SU-DHL-6 (cell line): ENCODE results near the gene CRISP3.

Experiments
- CTCF ChIP-seq: fragments of 200-600 bp; sonication (generic); IDR thresholded peaks from one replicate; pipeline ENCODE4 v1.5.1; 2017; ENCODE audit warnings: antibody characterized with exemption, mild to moderate bottlenecking, low read length, moderate library complexity; ENCODE audit not compliant: insufficient read depth, poor library complexity, severe bottlenecking
- EZH2phosphoT487 ChIP-seq: fragments of 200-600 bp; sonication (generic), shearing (Covaris generic); conservative IDR thresholded peaks from 2 replicates; pipeline ENCODE4 v1.6.1; 2018; ENCODE audit warnings: mild to moderate bottlenecking, antibody characterized with exemption, low read length, moderate library complexity, mixed read lengths

GRCh38 chr6:49698478-49698877 is 45.7 kb downstream of the CRISP3 start:
- TF ChIP-seq CTCF (no peak), EZH2phosphoT487 (no peak)
